IPS-NIHi7 (cell line): Measurements from ENCODE around the gene C20orf96.

ENCODE experiments used
- DNase-seq: peaks from one replicate; pipeline ENCODE4 v3.0.0; 2012; ENCODE audit warnings: mixed read lengths; ENCODE audit errors: extremely low spot score

C20orf96 gene

GRCh38 chr20:312067-312466 lies 21.5 kb upstream of the C20orf96 start:
- DNase-seq = no peak

GRCh38 chr20:311609-312008 lies 21.1 kb upstream of the C20orf96 start:
- no peak for DNase-seq

- DNase-seq = no peak
These were observed 20.1 kb upstream of the C20orf96 start for GRCh38 chr20:310645-311044.

GRCh38 chr20:309841-310644 lies 19.5 kb upstream of the C20orf96 start:
- peak; percentile 98 for DNase-seq

- DNase-seq = no peak
These were observed 18.8 kb upstream of the C20orf96 start for GRCh38 chr20:309306-309840.

GRCh38 chr20:308427-309038 lies 18.0 kb upstream of the C20orf96 start:
- DNase-seq = no peak

GRCh38 chr20:305745-306144 lies 15.2 kb upstream of the C20orf96 start:
- DNase-seq = no peak

- no peak for DNase-seq
These were observed 11.6 kb upstream of the C20orf96 start for GRCh38 chr20:301886-302848.

GRCh38 chr20:300345-300990 lies 9.9 kb upstream of the C20orf96 start:
- DNase-seq = peak; percentile 18

GRCh38 chr20:298776-299391 lies 8.3 kb upstream of the C20orf96 start:
- DNase-seq = no peak

GRCh38 chr20:297925-298775 lies 7.6 kb upstream of the C20orf96 start:
- DNase-seq = peak; percentile 22

- peak; percentile 85 for DNase-seq
These were observed 6.8 kb upstream of the C20orf96 start, which contains the start of gene ZCCHC3 for GRCh38 chr20:297098-297924. ZCCHC3 (plus strand) TSS chr20:297570; CDS start chr20:297587, 17 bp downstream.

GRCh38 chr20:295804-296203 lies 5.3 kb upstream of the C20orf96 start:
- no peak for DNase-seq

- no peak for DNase-seq
These were observed 4.1 kb upstream of the C20orf96 start for GRCh38 chr20:294602-295001.

- DNase-seq = no peak
These were observed 862 bp downstream of the C20orf96 start for GRCh38 chr20:289693-290083.

GRCh38 chr20:288956-289692 lies 1.4 kb downstream of the C20orf96 start:
- DNase-seq = no peak

GRCh38 chr20:286508-286907 lies 4.0 kb downstream of the C20orf96 start:
- DNase-seq = no peak

GRCh38 chr20:284172-284571 lies 6.4 kb downstream of the C20orf96 start:
- DNase-seq = no peak
